Fibroblast of lung (primary cell): ENCODE measurements around the gene NR3C2. TPM values are rescaled to one million over a fixed set of nuclear protein-coding genes. Genes with fewer than 3 reads are reported as not detected.

ENCODE experiments used
- DNase-seq, 2 donors: peaks; one replicate each; pipeline versions ENCODE4 v3.0.0 to v3.0.0-alpha.2; 2010; ENCODE audit warnings: low read depth in 2 of 2
- H2AFZ ChIP-seq: 2 replicates; pipeline ENCODE4 v1.5.1; 2012; ENCODE audit warnings: low read length, control low read depth, inconsistent platforms
- H3K27ac ChIP-seq: 2 replicates; pipeline ENCODE4 v1.5.1; 2011; ENCODE audit warnings: low read length, control low read depth; ENCODE audit not compliant: insufficient read depth
- H3K27me3 ChIP-seq: 2 replicates; pipeline ENCODE4 v1.5.1; 2011; ENCODE audit warnings: mild to moderate bottlenecking, low read length; ENCODE audit not compliant: control insufficient read depth, insufficient read depth
- H3K36me3 ChIP-seq: 2 replicates; pipeline ENCODE4 v1.5.1; 2011; ENCODE audit warnings: low read length; ENCODE audit not compliant: control insufficient read depth, insufficient read depth
- H3K4me1 ChIP-seq: 2 replicates; pipeline ENCODE4 v1.5.1; 2011; ENCODE audit warnings: low read length; ENCODE audit not compliant: control insufficient read depth, insufficient read depth; ENCODE audit errors: extremely low read depth
- H3K4me2 ChIP-seq: 2 replicates; pipeline ENCODE4 v1.5.1; 2011; ENCODE audit warnings: low read length, control low read depth; ENCODE audit not compliant: insufficient read depth; ENCODE audit errors: extremely low read depth
- H3K4me3 ChIP-seq, 4 experiments: fragments of 200-600 bp in 1 of 4; sonication (generic) in 1 of 4; replicated peaks in 1 of 4; 2 replicates each; pipeline ENCODE4 v1.5.1; 2011 to 2016; ENCODE audit warnings: low read length in 4 of 4, low read depth in 3 of 4, mild to moderate bottlenecking in 3 of 4, control low read depth in 2 of 4, inconsistent platforms in 1 of 4, mixed read lengths in 1 of 4; ENCODE audit not compliant: insufficient read depth in 1 of 4; ENCODE audit errors: control extremely low read depth in 1 of 4
- H3K79me2 ChIP-seq: 2 replicates; pipeline ENCODE4 v1.5.1; 2012; ENCODE audit warnings: mild to moderate bottlenecking, low read length, inconsistent platforms; ENCODE audit not compliant: control insufficient read depth, insufficient read depth
- H3K9ac ChIP-seq: 2 replicates; pipeline ENCODE4 v1.5.1; 2011; ENCODE audit warnings: mild to moderate bottlenecking, low read length, control low read depth; ENCODE audit not compliant: insufficient read depth
- H3K9me3 ChIP-seq: 2 replicates; pipeline ENCODE4 v1.5.1; 2012; ENCODE audit warnings: low read depth, low read length; ENCODE audit not compliant: control insufficient read depth, insufficient read depth
- H4K20me1 ChIP-seq: 2 replicates; pipeline ENCODE4 v1.5.1; 2011; ENCODE audit warnings: low read length; ENCODE audit not compliant: control insufficient read depth, insufficient read depth; ENCODE audit errors: extremely low read depth
- CTCF ChIP-seq, 2 donors: IDR thresholded peaks in 1 of 2; conservative IDR thresholded peaks in 1 of 2; 1 replicate in 1 of 2; 2 replicates in 1 of 2; pipeline ENCODE4 v1.5.1; 2011 to 2012; ENCODE audit warnings: low read length in 2 of 2, control low read depth in 1 of 2, inconsistent platforms in 1 of 2, low read depth in 1 of 2, mild to moderate bottlenecking in 1 of 2
- EZH2 ChIP-seq: IDR thresholded peaks from 2 replicates; pipeline ENCODE4 v1.5.1; 2012; ENCODE audit warnings: low read length, control low read depth, mild to moderate bottlenecking; ENCODE audit errors: missing control alignments
- polyA plus RNA-seq, 2 donors: library from polyadenylated mRNA; depleted of rRNA in 1 of 2; stranded (reverse) in 1 of 2; unstranded in 1 of 2; fragments of >200 nt; gene quantifications; 2 replicates each; pipeline ENCODE4 v1.2.1, GENCODE V29; 2011 to 2012; ENCODE audit warnings: missing spikeins in 1 of 2
- total RNA-seq: library from RNA; depleted of rRNA; stranded (reverse); fragments of >200 nt; gene quantifications from 2 replicates; pipeline ENCODE4 v1.2.1, GENCODE V29; 2014

Gene NR3C2
- total and polyA plus RNA-seq, 2 donors (not counting 1 experiment from before 2014, with no cell fraction given), result 1.9 to 7.4 TPM

GRCh38 chr4:148315049-148315448 is 127.2 kb downstream of the NR3C2 start:
- no peaks in the 10 kb centered on the region for H3K4me1 ChIP-seq
- no peaks in the 10 kb centered on the region for H4K20me1 ChIP-seq
- no peak overlapping the region for H3K4me3 ChIP-seq
- H2AFZ ChIP-seq, result no peak overlapping the region
- no peak overlapping the region for H3K9ac ChIP-seq
- H3K79me2 ChIP-seq, result peaks cover 1% of the 10 kb centered on the region
- DNase-seq, result peak in 1 of 2 donors; percentile 93
- no peak for TF ChIP-seq EZH2
- no peak for TF ChIP-seq CTCF (conservative IDR thresholded peaks at IDR 0.05 in 1 of 2, IDR thresholded peaks at IDR 0.05 in 1 of 2; ENCODE audit: low read depth in 1 of 2, low read length in 2 of 2)
- H3K36me3 ChIP-seq, result no peaks in the 10 kb centered on the region
- no peaks in the 10 kb centered on the region for H3K27me3 ChIP-seq
- no peaks in the 10 kb centered on the region for H3K9me3 ChIP-seq
- H3K27ac ChIP-seq, result no peak overlapping the region
- H3K4me2 ChIP-seq, result no peak overlapping the region

- no peak overlapping the region for H2AFZ ChIP-seq
- H3K79me2 ChIP-seq, result peaks cover 1% of the 10 kb centered on the region
- H3K9me3 ChIP-seq, result no peaks in the 10 kb centered on the region
- no peak overlapping the region for H3K4me3 ChIP-seq
- no peak overlapping the region for H3K4me2 ChIP-seq
- peak in 1 of 2 donors; percentile 10 for DNase-seq
- no peaks in the 10 kb centered on the region for H3K27me3 ChIP-seq
- no peaks in the 10 kb centered on the region for H3K36me3 ChIP-seq
- no peak overlapping the region for H3K9ac ChIP-seq
- no peak overlapping the region for H3K27ac ChIP-seq
- TF ChIP-seq EZH2, result no peak
- no peak for TF ChIP-seq CTCF (conservative IDR thresholded peaks at IDR 0.05 in 1 of 2, IDR thresholded peaks at IDR 0.05 in 1 of 2; ENCODE audit: low read depth in 1 of 2, low read length in 2 of 2)
- H4K20me1 ChIP-seq, result no peaks in the 10 kb centered on the region
- H3K4me1 ChIP-seq, result no peaks in the 10 kb centered on the region
These were observed 129.2 kb downstream of the NR3C2 start for GRCh38 chr4:148312956-148313490.

- Histone ChIP-seq H4K20me1 (no peaks in the 10 kb centered on the region), H3K79me2 (peaks cover 1% of the 10 kb centered on the region), H3K4me3 (no peak overlapping the region), H3K27ac (no peak overlapping the region), H3K4me1 (no peaks in the 10 kb centered on the region), H3K36me3 (no peaks in the 10 kb centered on the region), H2AFZ (no peak overlapping the region), H3K9ac (no peak overlapping the region), H3K9me3 (no peaks in the 10 kb centered on the region), H3K27me3 (no peaks in the 10 kb centered on the region), H3K4me2 (no peak overlapping the region)
- TF ChIP-seq EZH2 (no peak), CTCF (conservative IDR thresholded peaks at IDR 0.05 in 1 of 2, IDR thresholded peaks at IDR 0.05 in 1 of 2; ENCODE audit: low read depth in 1 of 2, low read length in 2 of 2) (no peak)
- DNase-seq, result peak in 1 of 2 donors; percentile 47
These were observed 130.7 kb downstream of the NR3C2 start for GRCh38 chr4:148311526-148311925.
